ENCODE results near the gene PLPP3.

Gene PLPP3

DNA sequence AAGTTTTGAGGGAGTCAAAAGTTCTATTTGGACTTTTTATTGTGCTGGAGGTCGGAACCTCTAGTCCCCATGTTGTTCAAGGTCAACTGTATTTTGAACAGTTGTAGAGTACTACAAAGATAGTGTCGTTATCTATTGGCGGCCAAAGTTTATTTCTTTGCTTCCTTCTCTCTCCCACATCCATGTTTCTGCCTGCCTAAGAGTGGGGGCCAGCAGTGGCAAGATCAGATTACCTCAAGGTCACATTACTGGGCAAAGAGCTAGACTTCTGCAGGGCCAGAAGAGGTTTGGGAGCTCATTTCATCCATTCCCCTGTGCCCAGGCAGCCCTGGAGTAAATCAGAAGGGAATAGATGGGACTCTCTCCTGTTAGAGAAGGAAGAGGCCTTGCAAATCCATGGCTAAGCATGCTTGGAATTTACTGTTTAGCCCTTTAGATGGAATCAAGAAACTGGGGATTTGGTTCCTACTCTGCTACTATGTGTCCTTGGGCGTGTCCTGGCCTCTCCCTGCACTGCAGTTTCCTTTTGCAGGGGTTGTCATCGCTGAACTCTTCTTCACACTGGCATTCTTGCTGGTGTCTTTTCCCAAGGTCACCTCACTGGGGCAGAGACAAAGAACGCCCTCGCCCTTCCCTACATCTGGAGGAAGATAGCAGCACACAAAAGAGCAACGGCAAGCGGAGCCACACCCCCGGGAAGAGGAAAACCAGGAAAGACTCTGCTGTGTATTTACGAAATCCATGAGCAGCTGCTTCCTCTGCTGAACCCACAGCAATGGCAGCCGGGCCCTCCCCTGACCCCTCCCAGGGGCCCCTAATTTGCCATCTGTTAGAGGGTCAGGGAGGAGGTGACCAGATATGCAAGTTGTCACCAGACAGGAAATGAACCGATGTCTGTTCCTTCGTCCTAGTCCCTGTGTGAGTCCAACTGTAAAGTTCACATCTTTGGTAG is 73.3 kb downstream of the PLPP3 start:
- Mint-ChIP-seq H3K36me3 (ENCODE audit: low read depth) (peaks cover 74% of the 10 kb centered on the region), H3K4me3 (peak overlapping the region; percentile 8), H3K27me3 (ENCODE audit: low read depth, poor library complexity) (no peaks in the 10 kb centered on the region), H3K27ac (peak overlapping the region; percentile 73), H3K9me3 (peaks cover 3% of the 10 kb centered on the region), H3K4me1 (peaks cover 68% of the 10 kb centered on the region)
- no peak for DNase-seq
- TF ChIP-seq, protein P1, sequence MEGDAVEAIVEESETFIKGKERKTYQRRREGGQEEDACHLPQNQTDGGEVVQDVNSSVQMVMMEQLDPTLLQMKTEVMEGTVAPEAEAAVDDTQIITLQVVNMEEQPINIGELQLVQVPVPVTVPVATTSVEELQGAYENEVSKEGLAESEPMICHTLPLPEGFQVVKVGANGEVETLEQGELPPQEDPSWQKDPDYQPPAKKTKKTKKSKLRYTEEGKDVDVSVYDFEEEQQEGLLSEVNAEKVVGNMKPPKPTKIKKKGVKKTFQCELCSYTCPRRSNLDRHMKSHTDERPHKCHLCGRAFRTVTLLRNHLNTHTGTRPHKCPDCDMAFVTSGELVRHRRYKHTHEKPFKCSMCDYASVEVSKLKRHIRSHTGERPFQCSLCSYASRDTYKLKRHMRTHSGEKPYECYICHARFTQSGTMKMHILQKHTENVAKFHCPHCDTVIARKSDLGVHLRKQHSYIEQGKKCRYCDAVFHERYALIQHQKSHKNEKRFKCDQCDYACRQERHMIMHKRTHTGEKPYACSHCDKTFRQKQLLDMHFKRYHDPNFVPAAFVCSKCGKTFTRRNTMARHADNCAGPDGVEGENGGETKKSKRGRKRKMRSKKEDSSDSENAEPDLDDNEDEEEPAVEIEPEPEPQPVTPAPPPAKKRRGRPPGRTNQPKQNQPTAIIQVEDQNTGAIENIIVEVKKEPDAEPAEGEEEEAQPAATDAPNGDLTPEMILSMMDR (IDR thresholded peaks at IDR 0.05) = no peak

GRCh38 chr1:56502700-56503245 is 76.6 kb downstream of the PLPP3 start:
- Mint-ChIP-seq H3K4me1 (peaks cover 58% of the 10 kb centered on the region), H3K27ac (no peak overlapping the region), H3K27me3 (ENCODE audit: low read depth, poor library complexity) (no peaks in the 10 kb centered on the region), H3K9me3 (peaks cover 3% of the 10 kb centered on the region), H3K4me3 (no peak overlapping the region), H3K36me3 (ENCODE audit: low read depth) (peaks cover 80% of the 10 kb centered on the region)
- DNase-seq = no peak
- TF ChIP-seq, protein P1 (IDR thresholded peaks at IDR 0.05) = no peak

DNA sequence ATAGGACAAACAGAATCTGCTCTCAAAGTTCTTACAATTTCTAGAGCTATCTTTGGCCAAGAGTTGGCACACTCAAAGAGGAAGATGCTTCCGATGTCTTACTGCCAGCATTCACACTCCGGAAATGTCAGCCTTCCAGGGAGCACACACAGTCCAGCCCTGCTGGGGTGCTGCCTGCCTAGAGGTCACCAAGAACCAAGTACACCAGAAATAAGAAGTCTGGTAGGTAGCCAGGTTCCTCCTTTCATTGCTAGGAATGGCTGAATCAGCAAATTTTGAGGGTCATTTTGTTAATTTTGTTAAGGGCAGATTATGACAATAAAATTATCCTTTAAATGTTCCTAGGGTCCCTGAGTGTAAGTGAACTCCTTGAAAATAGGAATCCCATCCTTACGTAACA is 77.5 kb downstream of the PLPP3 start:
- peaks cover 71% of the 10 kb centered on the region for H3K36me3 Mint-ChIP-seq (ENCODE audit: low read depth)

GRCh38 chr1:56501426-56501825 is 77.9 kb downstream of the PLPP3 start:
- DNase-seq = no peak
- Mint-ChIP-seq H3K9me3 (no peaks in the 10 kb centered on the region), H3K36me3 (ENCODE audit: low read depth) (peaks cover 70% of the 10 kb centered on the region), H3K4me3 (no peak overlapping the region), H3K27me3 (ENCODE audit: low read depth, poor library complexity) (no peaks in the 10 kb centered on the region), H3K27ac (no peak overlapping the region), H3K4me1 (peaks cover 55% of the 10 kb centered on the region)
- TF ChIP-seq, protein P1 (IDR thresholded peaks at IDR 0.05) = no peak

More for the DNA sequence above, 77.5 kb downstream of the PLPP3 start:
- Mint-ChIP-seq H3K27me3 (ENCODE audit: low read depth, poor library complexity) (no peaks in the 10 kb centered on the region), H3K27ac (no peak overlapping the region), H3K4me3 (no peak overlapping the region), H3K9me3 (no peaks in the 10 kb centered on the region), H3K4me1 (peaks cover 57% of the 10 kb centered on the region)
- DNase-seq = no peak
- TF ChIP-seq, protein P1 (IDR thresholded peaks at IDR 0.05) = no peak

GRCh38 chr1:56496821-56497772 is 82.3 kb downstream of the PLPP3 start:
- no peak for DNase-seq
- Mint-ChIP-seq H3K27me3 (ENCODE audit: low read depth, poor library complexity) (no peaks in the 10 kb centered on the region), H3K27ac (no peak overlapping the region), H3K4me3 (no peak overlapping the region), H3K9me3 (peaks cover 4% of the 10 kb centered on the region), H3K4me1 (peaks cover 62% of the 10 kb centered on the region), H3K36me3 (ENCODE audit: low read depth) (peaks cover 62% of the 10 kb centered on the region)
- TF ChIP-seq, protein P1 (IDR thresholded peaks at IDR 0.05) = no peak
